Kidney (tissue), 14 donors: ENCODE results near the gene MYH11. TPM values are rescaled to one million over a fixed set of nuclear protein-coding genes. Genes with fewer than 3 reads are reported as not detected.

ENCODE experiments used
- DNase-seq, 5 donors: peaks; one replicate each; pipeline ENCODE4 v3.0.0-alpha.2; 2013 to 2020
- FAIRE-seq: peaks from 2 replicates; lab custom pipeline; 2012; peaks lifted over from hg19 to GRCh38; lab: Jason Lieb, UNC
- H3K27ac ChIP-seq, 2 donors: one replicate each; pipeline ENCODE4 v1.7.0; 2013; ENCODE audit warnings: low read depth in 2 of 2, low read length in 2 of 2, inconsistent platforms in 1 of 2
- H3K27me3 ChIP-seq: one replicate; pipeline ENCODE4 v1.7.1; 2013; ENCODE audit warnings: low read length, inconsistent platforms; ENCODE audit not compliant: control insufficient read depth, insufficient read depth
- H3K36me3 ChIP-seq, 3 donors: one replicate each; pipeline versions ENCODE4 v1.7.0 to v1.7.1; 2013; ENCODE audit warnings: low read length in 3 of 3, control low read depth in 1 of 3, inconsistent platforms in 1 of 3; ENCODE audit not compliant: insufficient read depth in 3 of 3, control insufficient read depth in 2 of 3
- H3K4me1 ChIP-seq, 3 donors: one replicate each; pipeline versions ENCODE4 v1.7.0 to v1.7.1; 2013; ENCODE audit warnings: low read length in 3 of 3, inconsistent platforms in 1 of 3, low read depth in 1 of 3; ENCODE audit not compliant: control insufficient read depth in 2 of 3, insufficient read depth in 2 of 3
- H3K4me3 ChIP-seq, 3 donors: one replicate each; pipeline versions ENCODE4 v1.7.0 to v1.8.1; 2013; ENCODE audit warnings: low read length in 3 of 3, control low read depth in 1 of 3, inconsistent platforms in 1 of 3
- H3K9ac ChIP-seq, 3 donors: one replicate each; pipeline versions ENCODE4 v1.7.0 to v1.7.1; 2013; ENCODE audit warnings: low read length in 3 of 3, control low read depth in 1 of 3, inconsistent platforms in 1 of 3
- H3K9me3 ChIP-seq, 3 donors: one replicate each; pipeline versions ENCODE4 v1.7.0 to v1.7.1; 2013; ENCODE audit warnings: low read length in 3 of 3, control low read depth in 1 of 3, inconsistent platforms in 1 of 3; ENCODE audit not compliant: control insufficient read depth in 2 of 3, insufficient read depth in 1 of 3
- CTCF ChIP-seq: IDR thresholded peaks from 3 replicates; pipeline ENCODE4 v1.5.1; 2012; ENCODE audit warnings: mild to moderate bottlenecking, moderate library complexity, borderline replicate concordance; ENCODE audit not compliant: insufficient read depth; ENCODE audit errors: extremely low read depth
- intact Hi-C: fragments of 100-400 bp; cut with DNase I; formaldehyde crosslinking; loops from one replicate; pipeline ENCODE4 v1.11.1; 2022
- polyA plus RNA-seq: library from polyadenylated mRNA; stranded (reverse); fragments of 350-450 nt; fragmentation: Illumina TruSeq; extraction: RNeasy Lipid Tissue Mini Kit (QIAGEN cat#74804); gene quantifications from one replicate; pipeline ENCODE4 v1.2.3, GENCODE V29; 2014; ENCODE audit warnings: low read depth, low replicate concordance; ENCODE audit not compliant: insufficient read depth
- total RNA-seq: library from RNA; stranded (reverse); fragmentation: NEBNext Ultra II Directional; extraction: Animal tissue kit (Norgen Biotek cat#: 25700); gene quantifications from one replicate; pipeline ENCODE4 v1.2.1, GENCODE V29; 2021
- donor health status: control.
- donor health status: control.
- donor health status: control.
- donor health status: control.
- donor health status: control.
- donor health status: DM: yes; HTN: yes; CAD: no.
- donor health status: Normal renal cell carcinoma (clear cell type).

The MYH11 gene
- total and polyA plus RNA-seq, 2 donors from 2014 or later: 40.2 to 175 TPM

DNA sequence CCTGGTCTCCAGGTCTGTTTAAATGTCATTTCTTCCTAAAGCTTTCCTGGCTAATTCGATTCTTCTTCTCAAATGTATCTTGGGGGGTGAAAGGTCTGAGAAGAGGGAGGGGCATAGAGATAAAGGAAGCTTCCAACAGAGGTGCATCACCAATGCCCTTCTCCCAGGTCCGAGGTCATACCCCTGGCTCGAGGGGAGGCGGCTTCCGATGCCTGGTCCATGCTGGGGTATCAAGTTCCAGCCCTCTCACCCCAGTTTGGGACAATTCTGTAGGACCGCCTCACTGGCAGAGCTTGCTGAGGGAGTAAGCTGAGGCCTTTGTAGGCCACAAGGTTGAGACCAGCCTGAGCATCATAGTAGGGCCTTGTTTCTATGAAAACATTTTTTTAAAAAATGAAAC, 41.8 kb upstream of the MYH11 start:
- Histone ChIP-seq H3K4me3 (no peak overlapping the region), H3K9ac (no peak overlapping the region), H3K27me3 (no peaks in the 10 kb centered on the region), H3K9me3 (no peaks in the 10 kb centered on the region), H3K36me3 (no peaks in the 10 kb centered on the region), H3K27ac (no peak overlapping the region), H3K4me1 (peaks cover 0 to 4% (median 0%) of the 10 kb centered on the region in 3 donors)
- DNase-seq (no peak), FAIRE-seq (no peak)
- no peak for TF ChIP-seq CTCF
- intact Hi-C loops: no loop called here

DNA sequence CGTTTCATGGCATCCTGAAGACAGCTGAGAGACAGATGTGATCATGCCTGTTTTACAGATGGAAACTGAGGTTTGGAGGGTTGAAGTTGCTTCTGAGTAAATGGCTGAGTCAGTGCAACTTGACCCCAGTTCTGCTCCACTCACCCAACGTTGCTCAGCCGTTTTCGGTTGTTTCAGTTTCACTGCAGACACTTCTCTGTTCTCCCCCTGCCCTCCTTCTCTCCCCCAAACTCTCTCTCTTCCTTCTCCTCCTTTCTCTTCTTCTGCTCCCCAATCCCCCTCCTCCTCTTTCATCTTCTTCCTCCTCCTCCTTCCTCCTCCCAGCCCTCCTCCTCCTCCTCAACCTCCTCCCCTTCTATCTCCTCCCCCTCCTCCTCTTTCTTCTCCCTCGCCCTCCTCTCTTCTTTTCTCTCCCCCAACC, 41.0 kb upstream of the MYH11 start:
- Histone ChIP-seq H3K36me3 (no peaks in the 10 kb centered on the region), H3K27ac (no peak overlapping the region), H3K9ac (no peak overlapping the region), H3K4me1 (peaks cover 0 to 4% (median 0%) of the 10 kb centered on the region in 3 donors), H3K27me3 (no peaks in the 10 kb centered on the region), H3K9me3 (no peaks in the 10 kb centered on the region), H3K4me3 (no peak overlapping the region)
- intact Hi-C loops: no loop called here
- DNase-seq: peak in 2 of 5 donors; percentile 10 to 17
- no peak for TF ChIP-seq CTCF
- FAIRE-seq: no peak

GRCh38 chr16:15897121-15897780, 40.4 kb upstream of the MYH11 start:
- intact Hi-C loops: no loop called here
- TF ChIP-seq CTCF: no peak
- Histone ChIP-seq H3K4me3 (no peak overlapping the region), H3K27me3 (no peaks in the 10 kb centered on the region), H3K9me3 (no peaks in the 10 kb centered on the region), H3K9ac (no peak overlapping the region), H3K27ac (no peak overlapping the region), H3K4me1 (peaks cover 0 to 4% (median 0%) of the 10 kb centered on the region in 3 donors), H3K36me3 (no peaks in the 10 kb centered on the region)
- DNase-seq: no peak
- no peak for FAIRE-seq
